NCI-H2227 (cell line): ENCODE data around the gene FAM43A.

Experiments
- DNase-seq: peaks from one replicate; lab custom pipeline; 2025; ENCODE audit not compliant: unreplicated experiment; lab: John Stamatoyannopoulos, UW

The FAM43A gene

DNA sequence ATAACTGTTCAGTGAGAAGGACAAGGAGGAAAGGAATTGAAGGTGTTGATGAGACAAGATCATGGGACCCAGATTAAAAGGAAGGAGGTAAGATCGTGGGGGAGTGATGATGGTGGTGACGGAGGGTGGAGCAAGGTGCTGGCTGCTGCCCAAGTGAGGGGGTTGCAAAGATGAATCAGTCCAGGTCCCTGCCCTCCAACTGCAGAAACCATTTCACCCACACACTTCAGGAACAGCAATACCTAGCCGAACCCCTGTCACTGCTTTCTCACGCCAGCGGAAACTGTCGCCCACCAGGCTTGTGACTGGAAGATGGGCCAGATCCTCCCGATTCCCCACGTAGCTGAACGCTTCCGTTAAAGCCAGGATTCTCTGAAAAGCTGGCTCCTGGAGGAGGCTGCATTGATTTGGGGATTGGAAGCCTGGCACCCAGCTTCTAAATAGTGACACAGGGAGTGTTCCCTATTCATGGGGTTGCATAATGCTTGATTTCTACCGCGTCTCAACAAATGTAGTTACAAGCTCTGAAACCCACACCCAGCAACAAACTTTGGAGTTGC lies 10.5 kb upstream of the FAM43A start:
- no peak for DNase-seq

DNA sequence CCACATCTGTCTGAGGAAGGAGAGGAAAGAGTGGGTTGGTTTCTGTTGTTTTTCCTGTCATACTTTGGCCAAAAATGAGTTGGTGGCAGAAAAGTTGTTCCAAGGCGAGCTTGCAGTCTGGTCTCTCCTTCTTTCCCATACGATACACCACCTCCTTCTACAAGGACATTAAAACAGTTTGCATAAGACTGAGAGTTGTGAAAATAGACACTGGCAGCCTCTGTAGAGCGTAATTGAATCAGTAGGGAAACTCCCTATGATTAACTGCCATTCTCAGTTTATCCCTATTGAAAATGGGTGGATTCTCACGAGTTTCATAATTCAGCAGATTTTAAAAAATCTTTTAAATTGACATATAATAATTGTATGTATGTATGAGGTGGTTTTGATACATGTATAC lies 10.0 kb upstream of the FAM43A start:
- no peak for DNase-seq

DNA sequence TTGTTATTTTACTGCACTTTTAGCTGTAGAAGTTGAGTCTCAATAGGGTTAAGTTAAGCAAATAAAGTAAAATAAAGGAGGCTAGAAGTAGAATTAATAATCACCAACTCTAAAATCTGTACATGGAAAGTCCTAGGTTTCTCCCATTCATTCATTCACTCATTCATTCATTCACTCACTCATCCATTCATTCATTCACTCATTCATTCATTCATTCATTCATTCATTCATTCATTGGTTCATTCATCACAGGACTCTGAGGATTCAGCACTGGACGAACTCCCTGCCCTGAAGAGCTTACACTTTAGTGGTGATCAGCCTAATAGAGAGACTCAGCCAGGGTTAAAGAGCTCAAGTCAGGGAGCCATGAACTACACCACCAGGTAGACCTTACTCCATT lies 9.2 kb upstream of the FAM43A start:
- no peak for DNase-seq

DNA sequence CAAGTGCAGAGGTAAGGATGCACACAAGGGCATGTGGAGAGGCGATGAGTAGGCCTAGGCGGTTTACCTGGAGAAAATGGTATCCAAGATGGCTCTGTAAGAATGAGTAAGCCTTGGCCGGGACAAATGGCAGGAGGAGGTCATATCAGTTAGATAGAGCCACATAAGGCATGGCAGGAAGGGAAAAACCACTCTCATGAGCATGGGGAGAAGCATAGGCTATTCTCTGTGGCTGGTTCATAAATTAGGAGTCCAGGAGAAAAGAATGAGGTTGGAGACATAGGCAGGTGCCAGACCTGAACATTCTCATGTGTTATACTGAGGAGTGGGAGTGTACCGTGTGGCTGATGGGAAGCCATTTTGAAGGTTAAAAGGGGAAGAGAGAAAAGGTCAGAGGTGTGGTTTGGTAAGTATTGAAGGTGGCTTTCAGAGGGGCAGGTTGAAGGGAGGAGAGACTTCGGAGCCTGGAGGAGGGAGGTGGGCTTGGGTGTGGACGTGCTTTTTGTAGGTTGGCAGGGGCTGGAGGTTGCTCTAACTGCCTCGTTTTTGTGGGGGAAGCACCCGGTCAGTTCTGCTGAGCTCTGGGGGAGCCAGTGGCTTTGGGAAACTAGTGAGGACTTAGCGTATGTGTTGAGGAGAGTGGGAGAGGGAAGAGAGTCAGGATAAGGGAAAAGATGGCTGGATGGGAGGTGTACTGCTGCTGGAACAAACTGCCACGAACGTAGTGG lies 4.6 kb upstream of the FAM43A start:
- DNase-seq: no peak

DNA sequence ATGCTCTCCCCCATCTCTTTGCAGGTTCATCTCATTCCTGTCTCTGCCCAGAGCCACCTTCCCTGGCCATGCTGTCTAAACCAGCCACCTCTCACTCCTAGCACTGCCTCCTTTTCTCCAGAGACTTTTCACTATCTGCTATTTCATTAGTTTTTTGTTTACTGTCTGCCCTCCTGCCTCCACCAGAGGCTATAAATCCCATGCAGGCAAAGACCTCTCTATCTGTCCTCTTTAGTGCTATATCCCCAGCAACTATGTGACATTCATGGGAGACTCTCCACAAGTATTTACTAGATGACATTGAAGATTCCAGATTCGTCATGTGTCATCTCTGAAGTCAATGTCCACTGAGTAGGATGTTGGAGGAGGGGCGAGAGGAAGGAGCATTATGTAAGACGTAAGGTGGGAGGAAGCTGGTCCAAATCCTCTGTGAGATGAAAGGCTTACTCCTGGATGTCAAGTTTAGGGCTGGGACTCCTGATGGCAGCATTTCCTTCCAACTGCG lies 3.4 kb upstream of the FAM43A start:
- no peak for DNase-seq

DNA sequence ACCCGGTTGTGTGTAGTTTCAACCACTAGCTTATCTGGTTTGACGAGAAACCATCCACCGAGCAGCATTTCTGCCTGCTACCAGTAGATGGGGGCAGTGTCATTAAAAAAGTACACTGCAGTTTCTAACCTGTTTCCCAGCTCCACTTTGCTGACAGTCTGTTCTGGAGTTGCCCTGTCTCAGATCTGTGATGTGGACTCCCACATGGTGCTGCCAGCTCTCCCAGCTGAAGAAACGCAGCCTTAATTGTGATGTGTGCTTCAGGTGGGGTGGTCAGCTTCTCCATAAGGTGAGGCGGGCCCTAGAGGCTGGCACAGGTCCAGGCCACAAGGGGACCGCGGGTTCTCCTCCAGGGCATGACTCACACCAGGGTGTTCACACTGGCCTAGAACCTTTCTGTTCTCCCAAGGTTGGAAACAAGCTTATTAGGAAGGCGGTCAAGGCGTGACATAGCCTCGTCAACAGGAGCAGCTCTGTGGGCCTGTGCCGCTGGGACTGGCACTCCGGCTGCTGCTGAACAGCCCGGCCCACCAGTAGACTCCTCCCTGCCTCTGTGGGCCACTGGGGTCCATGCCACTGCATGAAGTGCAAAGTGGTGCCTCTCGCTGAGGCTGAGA lies 2.9 kb upstream of the FAM43A start:
- peak; percentile 82 for DNase-seq

DNA sequence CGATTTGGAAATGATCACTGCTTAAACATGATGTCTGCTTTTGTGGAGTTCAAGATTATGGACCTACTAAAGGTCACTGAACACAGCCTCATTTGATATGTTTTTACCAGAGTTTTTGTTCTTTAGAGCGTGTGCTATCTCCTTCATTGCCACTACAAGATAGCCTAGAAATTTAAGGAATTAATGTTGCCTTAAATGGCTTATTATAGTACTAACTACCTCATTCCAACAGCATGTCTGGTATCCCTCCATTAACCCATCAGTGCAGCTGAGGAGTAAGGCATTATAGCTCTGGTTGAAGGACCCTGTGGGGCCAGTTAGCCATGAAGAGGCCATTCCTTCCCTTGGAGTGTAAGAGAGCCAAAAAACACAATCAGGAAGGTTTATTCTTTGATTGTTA lies 2.3 kb upstream of the FAM43A start:
- no peak for DNase-seq

DNA sequence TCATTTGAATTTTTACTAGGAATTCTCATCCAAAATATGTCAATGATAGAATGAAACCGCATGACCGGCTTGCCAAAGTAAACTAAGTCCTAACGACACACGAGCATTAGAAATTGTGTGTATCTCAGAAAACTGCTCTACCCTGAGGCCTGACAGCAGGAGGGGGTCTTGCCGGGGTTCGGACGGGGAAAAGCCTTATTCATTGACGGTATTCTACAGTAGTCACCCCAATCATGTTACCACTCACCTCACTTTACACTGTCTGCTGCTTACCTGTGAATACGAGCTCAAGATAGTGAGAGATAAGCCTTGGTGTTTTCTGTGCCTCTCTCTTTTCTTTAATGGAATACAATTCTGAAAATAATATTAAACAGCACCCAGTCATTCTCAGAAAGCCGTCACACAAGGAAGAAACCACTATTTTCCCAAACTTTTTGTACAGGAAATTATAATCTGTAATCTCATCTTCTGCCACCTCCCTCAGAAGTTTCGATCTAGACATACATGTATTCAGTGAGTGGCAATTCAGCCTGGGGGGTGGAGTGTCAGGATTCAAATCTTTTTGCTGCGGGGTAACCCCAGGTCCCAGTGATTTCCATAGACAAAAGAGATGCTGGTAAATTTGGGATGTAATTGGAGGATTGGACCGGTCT lies 492 bp upstream of the FAM43A start:
- no peak for DNase-seq

DNA sequence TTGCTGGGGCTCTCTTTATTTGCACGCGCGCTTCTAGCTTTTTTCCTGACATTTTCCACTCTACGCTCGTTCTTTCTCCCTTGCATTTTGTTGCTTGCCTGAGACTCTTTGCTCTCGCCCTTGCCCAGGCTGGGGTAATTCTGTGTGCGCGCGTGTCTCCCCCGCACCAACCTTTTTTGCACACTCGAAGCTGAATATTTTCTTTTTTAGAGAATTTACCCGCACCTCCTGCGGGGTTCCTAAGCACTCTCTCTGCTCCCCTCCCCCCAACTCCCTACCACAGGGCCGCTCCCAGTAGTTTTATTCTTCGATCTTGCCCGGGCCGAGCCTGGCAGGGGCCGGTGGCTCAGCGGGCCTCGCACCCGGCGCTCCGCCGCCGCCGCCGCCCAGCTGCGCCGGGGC lies 732 bp downstream of the FAM43A start:
- DNase-seq: no peak

DNA sequence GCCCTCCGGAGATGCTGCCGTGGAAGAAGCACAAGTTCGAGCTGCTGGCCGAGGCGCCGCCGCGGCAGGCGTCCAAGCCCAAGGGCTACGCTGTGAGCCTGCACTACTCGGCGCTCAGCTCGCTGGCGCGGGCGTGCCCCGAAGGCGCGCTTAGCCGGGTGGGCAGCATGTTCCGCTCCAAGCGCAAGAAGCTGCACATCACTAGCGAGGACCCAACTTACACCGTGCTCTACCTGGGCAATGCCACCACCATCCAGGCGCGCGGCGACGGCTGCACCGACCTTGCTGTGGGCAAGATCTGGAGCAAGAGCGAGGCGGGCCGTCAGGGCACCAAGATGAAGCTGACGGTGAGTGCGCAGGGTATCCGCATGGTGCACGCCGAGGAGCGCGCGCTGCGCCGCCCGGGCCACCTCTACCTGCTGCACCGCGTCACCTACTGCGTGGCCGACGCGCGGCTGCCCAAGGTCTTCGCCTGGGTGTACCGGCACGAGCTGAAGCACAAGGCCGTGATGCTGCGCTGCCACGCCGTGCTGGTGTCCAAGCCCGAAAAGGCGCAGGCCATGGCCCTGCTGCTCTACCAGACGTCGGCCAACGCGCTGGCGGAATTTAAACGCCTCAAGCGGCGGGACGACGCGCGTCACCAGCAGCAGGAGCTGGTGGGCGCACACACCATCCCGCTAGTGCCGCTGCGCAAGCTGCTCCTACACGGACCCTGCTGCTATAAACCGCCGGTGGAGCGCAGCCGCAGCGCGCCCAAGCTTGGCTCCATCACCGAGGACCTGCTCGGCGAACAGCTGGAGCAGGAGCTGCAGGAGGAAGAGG lies 1.3 kb downstream of the FAM43A start:
- peak; percentile 47 for DNase-seq

DNA sequence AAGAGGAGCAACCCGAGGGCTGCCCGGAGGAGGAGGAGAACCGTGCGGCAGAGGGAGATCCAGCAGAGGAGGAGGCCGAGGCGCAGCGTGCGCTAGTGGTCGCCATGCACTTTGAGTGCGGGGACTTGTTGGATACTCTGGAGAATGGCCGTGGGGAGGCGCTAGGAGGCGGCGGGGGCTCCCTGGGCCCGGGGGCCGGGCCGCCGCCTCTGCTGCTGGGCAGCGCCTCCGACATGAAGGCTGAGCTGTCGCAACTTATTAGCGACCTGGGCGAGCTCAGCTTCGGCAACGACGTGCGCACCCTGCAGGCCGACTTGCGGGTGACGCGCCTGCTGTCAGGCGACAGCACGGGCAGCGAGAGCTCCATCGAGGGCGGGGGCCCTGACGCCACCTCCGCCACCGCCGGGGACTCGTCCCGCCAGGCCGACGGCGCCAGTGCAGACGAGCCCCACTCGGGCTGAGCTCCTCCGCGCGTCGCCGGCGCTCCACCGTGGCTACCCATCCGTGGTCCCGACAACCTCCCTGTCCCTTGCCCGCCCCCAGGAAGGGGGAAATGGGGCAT lies 2.0 kb downstream of the FAM43A start:
- peak; percentile 57 for DNase-seq

DNA sequence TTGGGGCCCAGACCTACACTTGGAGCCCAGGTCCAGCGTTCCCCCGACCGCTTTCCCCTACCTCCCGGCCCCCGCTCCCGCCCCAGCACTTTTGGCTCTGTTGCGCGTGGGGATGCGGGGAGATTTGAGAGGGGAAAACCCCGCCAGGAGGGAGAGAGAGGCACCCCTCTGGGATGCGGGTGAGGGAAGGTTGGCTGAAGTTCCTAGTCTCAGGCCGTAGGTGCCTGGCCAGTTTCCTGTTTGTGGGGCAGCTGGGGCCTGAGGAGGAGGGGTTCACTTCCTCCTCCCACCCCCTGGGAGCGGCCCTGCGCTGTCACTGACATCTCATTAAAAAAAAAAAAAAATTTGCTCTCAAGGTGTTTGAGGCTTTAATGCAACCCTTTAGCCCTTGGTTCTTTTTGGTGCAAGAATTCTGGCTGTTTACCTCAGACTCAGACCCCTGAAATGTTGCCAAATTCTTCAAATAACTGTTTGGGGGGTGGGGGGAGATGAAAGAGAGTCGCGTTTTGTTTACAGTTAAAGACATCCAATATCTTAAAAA lies 2.6 kb downstream of the FAM43A start:
- no peak for DNase-seq

DNA sequence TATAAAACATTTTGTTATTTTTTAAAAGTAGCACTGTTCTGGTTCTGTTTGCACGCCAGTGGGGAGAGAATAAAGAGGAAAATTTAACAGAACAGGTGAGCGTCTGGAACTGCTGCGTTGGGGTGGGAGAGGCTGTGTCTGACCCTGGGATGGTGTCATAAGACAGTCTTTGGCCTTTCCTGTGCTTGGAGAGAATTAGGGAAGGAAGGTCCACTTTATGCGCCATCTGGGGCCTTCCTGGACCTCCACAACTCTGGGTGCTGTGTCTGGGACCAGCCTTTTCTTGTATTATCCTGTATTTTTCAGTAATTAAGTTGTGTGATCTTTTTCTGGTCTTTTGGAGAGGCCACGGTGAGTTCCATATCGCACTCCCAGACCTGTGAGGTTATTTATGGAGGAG lies 3.3 kb downstream of the FAM43A start:
- no peak for DNase-seq

DNA sequence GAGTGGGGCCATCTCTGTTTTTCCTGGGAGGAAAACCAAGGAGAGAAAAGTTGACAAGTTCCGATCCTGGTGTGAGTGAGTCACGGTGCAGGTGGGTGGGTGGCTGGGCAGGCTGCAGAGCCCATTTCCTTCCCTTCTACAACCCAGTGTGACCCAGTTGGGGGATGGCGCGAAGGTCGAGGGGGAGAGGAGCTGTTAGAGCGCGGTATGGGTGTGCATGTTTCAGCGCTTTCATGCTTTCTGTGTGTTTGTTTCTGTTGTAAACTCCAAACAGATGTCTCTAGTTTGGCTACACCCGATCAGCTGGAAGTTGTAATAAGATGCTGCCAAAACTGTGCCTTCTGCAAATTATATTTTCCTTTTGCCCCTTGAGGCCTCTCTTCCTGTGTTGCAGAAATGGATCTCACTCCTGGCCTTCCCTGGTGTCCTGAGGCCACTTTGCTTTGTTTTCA lies 3.8 kb downstream of the FAM43A start:
- DNase-seq: no peak

DNA sequence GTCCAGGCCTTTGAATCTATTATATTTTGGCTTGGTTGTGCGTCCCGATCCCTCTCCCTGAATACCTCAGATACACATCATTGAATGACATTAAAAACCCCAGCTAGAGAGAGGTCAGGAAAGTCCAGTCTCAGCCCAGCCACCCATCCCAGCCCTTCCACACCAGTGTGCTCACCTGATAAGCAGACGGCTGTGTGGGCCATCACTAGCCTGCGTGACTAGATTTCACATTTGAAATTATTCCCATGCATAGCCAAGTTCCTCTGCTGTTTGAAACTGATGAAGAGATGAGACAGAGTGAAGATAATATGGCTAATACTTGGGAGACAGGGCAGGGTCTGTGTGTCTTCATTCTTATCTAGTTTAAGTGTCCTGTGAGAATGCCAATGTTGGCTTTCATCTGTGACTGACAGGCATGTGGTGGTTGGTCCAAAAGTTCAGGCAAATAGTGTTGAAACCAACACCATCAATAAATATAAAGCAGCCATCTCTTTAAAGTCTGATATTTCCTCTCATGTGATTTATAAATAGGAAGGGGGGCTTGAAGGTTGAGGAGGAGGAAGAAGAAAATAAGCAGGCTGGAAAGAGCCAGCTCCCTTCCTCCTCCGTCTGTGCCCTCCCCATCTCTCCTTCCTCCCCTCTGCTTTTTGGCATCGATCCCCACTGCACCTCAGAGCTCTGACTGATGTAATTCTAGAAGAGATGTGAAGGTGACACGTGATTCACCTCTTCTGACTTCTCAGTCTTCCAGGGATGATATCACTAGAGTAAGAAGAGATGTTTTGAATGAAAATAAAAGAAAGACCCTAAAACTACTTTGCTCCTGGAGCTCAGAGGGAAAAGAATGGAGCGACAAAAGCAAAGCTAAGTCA lies 5.1 kb downstream of the FAM43A start:
- no peak for DNase-seq

DNA sequence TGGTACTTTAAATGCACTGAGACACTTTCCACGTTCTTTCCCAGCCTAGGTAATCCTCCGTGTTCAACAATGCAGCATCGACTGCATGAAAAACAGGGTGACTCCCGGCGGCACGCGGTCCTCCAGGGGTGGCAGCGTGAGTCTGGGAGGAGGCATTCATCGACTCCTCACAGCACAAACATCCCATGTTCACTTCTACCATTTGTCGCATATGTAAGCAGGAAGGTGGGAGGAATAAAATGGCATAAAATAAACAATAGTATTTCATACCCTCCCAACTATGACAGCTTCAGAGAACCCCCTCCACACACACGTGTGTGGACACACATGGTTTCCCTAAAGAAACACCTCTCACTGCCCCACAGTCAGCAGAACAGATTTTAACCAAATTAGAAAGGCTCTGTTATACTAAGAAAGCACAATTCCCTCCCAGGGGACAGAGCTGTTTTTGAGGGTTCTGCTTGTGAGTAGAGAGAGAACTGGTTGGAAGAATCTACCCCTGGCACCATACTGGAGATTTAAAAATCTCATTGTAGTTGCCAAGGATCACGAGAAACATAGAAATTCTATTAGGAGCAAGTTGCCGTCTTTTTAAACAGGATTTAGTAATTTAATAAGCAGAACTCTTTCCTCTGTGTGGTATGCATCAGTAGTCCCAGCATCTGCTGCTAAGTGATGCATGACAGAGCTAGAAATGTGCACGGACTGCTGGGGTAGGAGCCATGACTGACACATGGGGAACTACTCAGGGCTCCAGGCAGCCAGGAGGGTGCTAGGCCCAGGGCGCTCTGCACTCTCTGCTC lies 6.0 kb downstream of the FAM43A start:
- no peak for DNase-seq

DNA sequence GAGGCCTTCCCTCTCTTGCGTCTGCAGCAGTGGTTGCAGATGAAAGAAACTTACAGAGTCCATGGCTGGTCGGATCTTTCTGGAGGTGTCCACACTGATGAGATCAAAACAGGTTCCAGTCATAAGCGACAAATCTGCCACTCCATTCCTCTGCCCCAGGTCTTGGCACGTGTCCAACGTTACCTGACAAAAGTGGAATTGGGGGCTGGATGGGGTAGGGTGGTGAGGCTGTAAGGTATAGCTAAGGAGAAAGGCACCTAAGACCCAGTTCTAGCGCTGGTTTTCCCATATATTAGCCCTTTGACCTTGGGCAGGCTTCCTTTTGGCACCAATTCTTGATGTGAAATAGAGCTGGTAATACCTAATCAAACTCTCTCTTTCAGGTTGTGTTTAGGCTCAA lies 11.0 kb downstream of the FAM43A start:
- DNase-seq: no peak

DNA sequence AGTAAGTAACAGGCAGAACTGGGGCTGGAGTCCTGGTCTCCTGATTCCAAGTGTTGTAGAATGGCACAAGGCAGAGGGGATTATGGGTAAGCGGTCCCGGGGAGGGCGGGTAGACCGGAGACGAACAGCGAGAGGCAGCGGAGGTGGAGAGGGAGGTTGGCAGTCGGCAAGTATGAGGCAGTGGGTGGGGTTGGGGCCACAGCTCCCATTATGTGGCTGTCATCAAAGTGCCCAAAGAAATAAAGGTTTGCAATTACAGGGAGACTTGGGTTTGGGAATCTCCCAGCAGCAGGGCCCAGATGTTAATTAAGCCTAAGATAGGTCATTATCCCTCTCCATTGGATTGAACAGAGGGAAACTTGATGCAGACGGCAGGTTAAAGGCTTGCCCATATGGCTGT lies 16.9 kb downstream of the FAM43A start:
- DNase-seq: peak; percentile 69

DNA sequence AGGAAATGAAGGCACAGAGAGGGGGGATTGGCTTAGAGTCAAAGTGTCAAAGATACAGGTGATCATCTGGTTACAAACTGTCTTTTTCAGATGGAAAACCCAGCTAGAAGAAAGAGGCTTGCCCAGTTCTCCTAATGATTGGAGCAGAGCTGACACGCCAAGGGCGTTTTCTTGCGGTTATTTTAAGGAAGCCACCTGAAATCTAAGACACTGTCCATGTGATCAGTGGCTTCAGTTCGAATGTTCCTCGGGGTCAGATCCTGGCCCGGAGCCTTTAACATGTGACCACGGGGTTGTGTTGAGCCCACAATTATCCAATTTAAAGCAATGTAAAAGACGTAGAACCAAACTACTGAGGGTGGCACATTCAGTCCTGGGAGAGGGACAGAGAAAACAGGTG lies 19.5 kb downstream of the FAM43A start:
- DNase-seq: no peak
